SH-SY5Y (cell line): ENCODE measurements around the gene MTREX.

Experiments used
- GATA2 ChIP-seq: IDR thresholded peaks from 2 replicates; pipeline ENCODE4 v1.6.1; 2011; ENCODE audit warnings: mild to moderate bottlenecking, low read depth, low read length
- GATA3 ChIP-seq: IDR thresholded peaks from 2 replicates; pipeline ENCODE4 v1.6.1; 2011; ENCODE audit warnings: low read depth, mild to moderate bottlenecking, low read length, moderate library complexity

MTREX gene

DNA sequence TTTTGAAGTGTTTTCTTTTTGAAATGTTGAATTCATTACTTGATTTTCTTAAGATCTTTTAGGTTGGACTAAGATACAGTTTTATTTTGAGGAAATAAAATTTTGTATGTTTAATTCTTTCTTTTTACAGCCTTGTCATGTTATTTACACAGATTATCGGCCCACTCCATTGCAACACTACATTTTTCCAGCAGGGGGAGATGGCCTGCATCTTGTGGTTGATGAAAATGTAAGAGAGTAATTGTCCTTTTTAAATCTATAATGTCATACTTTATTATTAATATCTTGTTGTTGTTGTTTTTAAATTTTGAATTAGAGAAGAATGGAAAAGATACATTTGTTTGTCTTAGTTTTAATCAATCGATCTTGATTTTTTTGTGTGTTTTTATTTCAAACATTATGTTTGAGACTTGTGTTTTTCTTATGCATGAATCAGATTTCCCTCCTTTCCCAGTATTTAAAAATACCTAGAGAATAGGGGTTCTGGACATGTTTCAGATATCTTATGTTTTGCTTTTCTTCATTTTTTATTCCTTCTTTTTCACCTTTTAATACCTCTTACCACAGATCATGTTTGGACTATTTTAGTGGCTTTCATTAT is 36.7 kb downstream of the MTREX start:
- TF ChIP-seq GATA2 (no peak), GATA3 (no peak)

DNA sequence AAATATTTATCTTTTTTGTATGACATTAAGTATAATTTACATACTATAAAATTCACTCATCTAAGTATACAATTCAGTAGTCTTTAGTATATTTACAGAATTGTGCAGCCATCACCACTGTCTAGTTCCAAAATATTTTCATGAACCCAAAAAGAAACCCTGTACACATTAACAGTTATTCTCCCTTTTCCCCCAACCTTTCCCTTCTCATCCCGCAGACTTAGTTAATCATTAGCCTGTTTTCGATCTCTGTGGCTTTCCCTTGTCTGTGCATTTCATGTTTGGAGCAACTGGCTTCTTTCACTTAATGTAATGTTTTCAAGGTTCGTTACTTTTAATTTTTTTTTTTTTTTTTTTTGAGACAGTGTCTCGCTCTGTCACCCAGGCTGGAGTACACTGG is 37.5 kb downstream of the MTREX start:
- no peak for TF ChIP-seq GATA3
- TF ChIP-seq GATA2, result no peak

DNA sequence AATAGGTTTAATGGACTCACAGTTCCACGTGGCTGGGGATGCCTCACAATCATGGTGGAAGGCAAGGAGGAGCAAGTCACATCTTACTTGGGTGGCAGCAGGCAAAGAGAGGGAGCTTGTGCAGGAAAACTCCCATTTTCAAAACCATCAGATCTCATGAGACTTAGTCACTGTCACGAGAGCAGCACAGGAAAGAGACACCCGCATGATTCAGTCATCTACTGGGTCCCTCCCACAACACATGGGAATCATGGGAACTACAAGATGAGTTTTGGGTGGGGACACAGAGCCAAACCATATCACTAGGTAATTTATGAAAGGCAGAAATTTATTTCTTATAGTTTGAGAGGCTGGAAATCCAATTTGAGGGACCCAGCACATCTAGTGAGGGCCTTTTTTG is 40.0 kb downstream of the MTREX start:
- TF ChIP-seq GATA2 (no peak), GATA3 (no peak)

DNA sequence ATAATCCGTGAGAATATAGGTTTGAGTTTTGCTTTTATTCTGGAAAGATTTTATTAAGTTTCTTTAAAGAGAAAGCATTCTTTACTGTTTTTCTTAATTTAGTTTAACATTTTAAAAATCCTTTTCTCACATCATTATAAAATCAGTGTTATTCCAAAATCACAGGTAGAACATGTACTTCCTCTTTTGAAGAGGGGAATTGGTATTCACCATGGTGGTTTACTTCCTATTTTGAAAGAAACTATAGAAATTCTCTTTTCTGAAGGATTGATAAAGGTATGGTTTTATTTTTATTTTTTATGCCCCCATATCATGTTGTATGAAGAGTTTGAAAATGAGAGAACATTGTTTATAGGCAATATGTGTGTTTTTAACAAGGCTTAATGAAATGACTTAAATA is 43.0 kb downstream of the MTREX start:
- no peak for TF ChIP-seq GATA2
- no peak for TF ChIP-seq GATA3

DNA sequence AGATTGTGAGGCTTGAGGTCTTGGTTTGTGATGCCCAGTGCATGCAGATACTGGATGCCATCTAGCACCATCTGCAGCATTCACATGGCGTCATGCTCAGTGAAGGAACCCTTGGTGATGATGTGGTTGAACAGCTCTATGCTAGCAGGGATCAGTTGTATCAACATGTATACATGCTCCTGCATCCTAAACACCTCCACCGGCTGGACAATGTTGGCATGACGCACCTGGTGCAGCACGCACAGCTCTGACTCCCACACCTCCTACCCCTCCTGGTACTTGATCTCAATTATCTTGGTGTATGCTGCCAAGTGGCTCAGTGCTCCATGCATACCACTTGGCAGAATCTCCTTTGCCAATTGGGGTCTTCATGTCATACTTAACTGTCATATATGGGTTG is 49.1 kb downstream of the MTREX start:
- TF ChIP-seq GATA3 (no peak), GATA2 (no peak)

DNA sequence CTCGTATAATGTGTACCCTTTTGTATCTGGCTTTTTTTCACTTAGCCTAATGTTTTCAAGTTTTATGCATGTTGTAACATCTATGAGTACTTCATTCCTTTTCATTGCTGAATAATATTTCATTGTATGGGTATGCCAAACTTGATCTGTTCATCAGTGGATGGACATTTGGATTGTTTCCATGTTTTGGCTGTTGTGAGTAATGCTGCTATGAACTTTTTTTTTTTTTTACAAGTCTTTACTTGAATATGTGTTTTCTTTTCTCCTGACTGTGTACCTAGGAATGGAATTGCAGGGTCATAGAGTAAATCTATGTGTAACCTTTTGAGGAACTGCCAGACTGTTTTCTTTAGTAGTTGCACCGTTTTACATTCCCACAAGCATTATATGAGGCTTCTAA is 52.4 kb downstream of the MTREX start:
- TF ChIP-seq GATA2 (no peak), GATA3 (no peak)

DNA sequence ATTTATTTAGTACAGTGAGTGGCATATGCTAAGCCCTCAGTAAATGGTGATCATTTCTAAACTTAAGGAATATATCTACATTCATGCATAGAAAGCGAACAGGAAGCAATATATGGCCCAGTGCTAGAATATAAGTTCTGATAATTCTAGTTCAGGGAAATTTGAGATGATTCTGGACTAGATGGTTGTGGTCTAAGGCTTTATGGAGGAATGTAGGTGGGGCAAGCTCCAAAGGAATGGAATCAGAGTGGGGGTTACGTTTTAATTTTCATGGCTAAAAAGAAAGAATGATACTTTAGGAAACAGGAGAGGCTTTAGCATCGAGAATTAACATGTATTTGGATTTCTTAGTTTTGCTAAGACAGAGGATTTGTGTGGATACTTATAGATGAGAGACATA is 56.1 kb downstream of the MTREX start:
- no peak for TF ChIP-seq GATA2

DNA sequence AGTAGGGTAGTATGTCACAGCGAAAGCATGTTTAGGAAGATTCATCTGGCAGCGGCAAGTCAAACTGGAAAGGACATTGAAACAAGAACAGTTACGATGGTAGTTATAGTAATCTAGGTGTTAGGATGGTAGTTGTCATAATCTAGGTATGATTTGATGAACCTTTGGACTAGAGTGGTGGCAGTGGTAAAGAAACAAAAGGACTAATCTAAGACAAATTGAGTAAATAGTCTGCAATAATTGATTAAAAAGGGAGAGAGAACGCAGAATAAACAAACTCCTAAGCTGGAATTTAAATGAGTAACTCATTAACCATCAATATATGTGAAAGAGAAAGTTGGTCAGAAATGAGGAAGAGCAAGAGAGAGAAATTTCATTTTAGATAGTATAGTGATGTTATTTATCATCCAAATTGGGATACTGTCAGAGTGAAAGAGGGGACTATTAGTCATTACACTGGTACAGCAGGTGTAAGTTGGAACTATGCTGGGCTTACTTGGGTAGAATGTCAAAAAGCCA is 56.8 kb downstream of the MTREX start:
- TF ChIP-seq GATA2 (no peak), GATA3 (no peak)

DNA sequence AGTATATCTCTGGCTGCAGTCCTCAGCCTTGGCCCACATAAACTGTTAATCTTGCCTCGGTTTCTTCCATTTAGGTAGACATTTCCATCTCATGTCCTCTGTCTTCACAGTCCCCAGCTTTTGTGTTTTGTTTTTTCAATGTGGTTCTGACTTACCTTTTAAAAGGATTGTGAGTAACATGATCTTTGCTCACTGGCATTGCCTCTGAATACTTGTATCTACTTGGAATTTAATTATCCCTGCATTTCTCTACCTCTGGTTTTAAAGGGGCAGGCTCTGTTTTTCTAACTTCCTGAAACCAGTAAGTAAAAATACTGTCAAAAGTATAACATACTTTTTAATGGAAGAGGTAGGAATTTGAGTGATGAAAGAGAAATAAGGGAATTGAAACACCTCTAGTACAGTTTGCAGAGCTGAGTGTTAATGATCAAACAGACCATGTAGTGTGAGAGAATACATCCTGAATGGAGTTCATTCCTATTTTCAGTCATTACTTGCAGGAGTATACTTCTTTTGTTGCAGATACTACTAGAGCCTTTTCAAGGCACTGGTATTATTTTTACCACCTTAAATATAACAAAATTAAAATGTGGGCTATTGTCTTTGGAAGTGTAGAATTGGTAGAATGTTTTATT is 62.6 kb downstream of the MTREX start:
- TF ChIP-seq GATA2, result no peak
- TF ChIP-seq GATA3, result no peak

DNA sequence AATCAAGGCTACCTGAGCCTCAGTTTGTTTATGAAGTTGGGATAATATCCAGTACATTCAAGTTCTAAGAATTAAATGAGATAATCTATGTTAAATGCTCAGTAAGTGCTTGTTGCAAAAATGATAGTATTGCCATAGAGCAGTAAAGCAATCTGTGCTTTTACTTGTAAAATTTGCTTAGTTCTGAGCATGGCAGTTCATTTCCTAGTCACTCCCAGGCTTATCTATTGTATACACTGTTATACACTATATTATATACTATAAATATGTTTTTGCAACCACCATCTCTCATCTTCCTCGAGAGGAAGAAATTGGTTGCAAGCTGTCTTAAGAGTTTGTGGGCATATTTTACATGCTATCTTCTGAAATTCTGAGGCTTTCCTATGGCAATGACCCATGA is 63.4 kb downstream of the MTREX start:
- TF ChIP-seq GATA2 (no peak), GATA3 (no peak)

DNA sequence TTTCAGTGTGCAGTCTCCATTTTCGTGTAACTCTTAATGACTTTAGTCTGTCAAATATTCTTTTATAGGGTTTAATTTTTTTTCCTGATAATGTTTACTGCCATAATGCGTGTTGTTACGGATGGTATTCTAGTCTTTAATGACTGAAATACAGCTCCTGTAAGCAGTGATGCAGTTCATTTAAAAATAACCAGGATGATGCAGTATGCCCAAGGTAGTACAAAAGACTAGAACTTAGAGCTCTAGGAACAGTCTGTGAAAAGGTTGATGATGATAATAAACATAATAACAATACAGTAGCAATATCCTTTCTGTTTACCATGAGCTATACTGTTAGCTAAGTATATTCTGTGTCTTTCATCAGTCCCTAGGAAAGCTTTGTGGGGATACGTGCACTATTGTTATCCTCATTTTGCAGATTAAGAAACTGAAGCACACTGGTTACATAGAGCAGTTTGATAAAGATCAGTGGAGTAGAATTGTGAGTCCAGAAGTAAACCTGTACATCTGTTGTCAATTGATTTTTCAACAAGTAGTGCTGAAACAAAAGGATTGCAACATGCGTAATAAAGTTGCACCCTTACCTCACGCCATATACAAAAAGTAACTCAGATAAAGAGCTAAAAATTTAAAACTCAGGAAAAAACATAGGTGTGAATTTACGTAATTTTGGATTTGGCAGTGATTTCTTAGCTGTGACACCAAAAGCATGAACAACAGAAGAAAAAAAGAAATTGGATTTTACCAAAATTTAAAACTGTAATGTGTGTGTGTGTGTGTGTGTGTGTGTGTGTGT is 64.5 kb downstream of the MTREX start:
- no peak for TF ChIP-seq GATA3
- TF ChIP-seq GATA2, result no peak

DNA sequence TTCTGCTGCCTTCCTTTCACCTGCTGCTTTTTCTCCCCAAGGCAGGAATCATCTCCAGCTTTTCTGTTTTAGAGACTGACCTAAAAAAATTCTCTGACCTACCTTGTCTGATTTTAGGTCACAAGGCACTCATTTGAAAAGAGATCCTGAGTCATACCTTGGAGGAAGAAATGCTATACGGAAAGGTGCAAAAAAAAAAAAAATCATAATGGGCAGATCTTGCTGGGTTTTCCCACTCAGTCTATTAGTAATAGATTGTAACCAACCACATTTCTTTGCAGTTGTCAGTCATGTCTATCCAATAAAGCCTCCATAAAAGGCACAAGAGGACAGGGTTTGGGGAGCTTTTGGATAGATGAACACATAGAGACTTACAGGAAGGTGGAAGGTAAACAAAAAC is 70.0 kb downstream of the MTREX start:
- TF ChIP-seq GATA2 (no peak), GATA3 (no peak)

DNA sequence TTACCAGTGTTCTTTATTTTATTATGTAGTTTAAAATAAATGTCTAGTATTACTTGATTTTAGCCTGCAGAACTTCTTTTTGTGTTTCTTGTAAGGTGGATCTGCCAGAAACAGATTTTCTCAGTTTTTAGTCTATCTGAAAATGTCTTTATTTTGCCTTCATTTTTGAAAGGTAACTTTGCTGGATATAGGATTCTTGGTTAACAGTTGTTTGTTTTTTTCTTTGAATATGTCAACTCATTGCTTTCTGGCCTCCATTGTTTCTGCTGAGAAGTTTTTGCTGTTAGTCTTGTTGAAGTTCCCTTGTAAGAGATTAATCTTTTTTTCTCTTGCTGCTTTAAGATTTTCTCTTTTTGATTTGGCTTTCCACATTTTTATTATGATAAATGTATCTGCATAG is 75.5 kb downstream of the MTREX start:
- TF ChIP-seq GATA3, result no peak
- TF ChIP-seq GATA2, result no peak

DNA sequence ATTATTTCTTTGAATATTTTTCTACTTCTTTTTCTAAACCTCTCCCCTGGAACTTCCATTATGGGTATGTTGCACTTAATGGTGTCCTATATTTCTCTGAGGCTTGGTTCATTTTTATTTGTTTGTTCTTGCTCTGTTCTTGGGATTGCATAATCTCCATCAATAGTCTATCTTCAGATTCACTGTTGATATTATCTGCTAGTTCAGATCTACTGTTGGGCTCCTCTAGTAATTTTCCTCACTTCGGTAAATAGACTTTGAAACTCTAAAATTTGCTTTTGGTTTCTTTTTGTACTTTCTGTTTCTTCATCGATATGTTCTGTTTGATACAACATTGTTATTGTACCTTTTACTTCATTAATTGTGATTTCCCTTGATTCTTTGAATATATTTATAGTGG is 76.3 kb downstream of the MTREX start:
- TF ChIP-seq GATA2 (no peak), GATA3 (no peak)

DNA sequence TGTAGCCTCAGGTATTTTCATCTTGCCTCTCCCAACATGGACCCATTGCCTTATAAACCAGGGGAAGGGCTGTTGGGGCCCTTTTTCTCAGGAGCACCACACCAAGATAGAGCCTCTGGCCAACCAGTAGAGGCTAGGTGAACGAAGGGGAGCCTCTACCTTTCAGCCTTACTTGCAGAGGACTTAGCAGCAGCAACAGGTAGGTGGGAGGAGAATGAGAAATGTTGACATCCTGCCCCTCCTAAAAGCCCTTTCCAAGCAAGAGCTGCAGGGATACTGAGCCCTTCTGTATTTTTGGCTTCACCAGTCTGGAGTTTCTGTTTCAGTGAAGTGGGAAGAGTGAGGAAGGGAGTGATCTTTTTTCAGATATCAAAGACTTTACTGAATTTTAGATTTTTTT is 77.4 kb downstream of the MTREX start:
- TF ChIP-seq GATA2 (no peak), GATA3 (no peak)

DNA sequence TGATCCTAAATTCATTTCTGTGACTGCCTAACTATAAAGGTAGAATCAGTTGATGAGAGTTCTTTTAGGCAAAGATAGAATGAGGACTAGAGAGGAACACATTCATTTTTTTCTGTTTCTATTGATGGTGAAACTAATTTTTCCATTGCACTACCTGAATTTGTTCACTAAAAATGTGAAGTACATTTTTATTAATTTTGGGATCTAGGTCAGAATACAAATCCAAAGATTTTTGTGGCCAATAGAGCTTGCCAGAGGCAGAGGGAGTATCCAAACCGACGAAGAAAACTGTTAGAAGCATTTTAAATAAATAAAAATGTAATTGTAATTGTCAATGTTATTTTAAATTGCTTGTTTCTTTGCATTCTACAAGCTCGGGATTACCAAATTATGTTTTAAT is 78.1 kb downstream of the MTREX start:
- no peak for TF ChIP-seq GATA3
